HG03108 (cell line): Measurements from ENCODE around the gene LTBP1.
"Not testable (repeated sequence)": the region's sequence is repeated elsewhere in the genome, so short reads cannot be mapped to it uniquely, and the experiment has no call there.

Experiments
- ATAC-seq: cut with Tn5 transposase; IDR thresholded peaks from one replicate; pipeline ENCODE4 v1.9.1; 2021; ENCODE audit warnings: moderate library complexity; ENCODE audit not compliant: unreplicated experiment

LTBP1 gene

DNA sequence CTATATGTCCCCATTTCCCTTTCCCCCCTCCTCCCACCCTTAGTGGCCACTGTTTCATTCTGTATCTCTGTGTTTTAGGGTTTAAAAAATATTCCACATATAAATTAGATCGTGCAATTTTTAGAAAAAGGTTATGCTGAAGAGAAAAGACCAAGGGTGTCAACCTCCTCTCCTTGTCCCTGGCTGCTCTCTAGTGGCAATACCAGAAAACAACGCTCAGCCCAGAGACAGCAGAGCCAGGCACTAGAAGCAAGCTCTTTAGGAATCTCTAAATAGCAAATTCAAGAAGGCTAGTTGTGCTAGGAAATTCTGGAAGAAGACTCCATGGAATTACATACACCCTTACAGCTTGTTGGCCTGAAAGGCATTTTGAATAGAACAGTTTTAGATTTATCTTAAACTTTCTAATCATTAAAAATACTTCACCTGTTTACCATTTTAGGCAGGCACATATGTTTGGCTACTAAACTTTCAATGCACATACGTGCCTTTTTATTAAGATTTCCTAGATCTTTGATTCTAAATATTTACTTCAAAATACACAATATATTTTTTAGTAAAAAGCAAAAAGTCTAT is 494.6 kb downstream of the LTBP1 start:
- no peak for ATAC-seq

DNA sequence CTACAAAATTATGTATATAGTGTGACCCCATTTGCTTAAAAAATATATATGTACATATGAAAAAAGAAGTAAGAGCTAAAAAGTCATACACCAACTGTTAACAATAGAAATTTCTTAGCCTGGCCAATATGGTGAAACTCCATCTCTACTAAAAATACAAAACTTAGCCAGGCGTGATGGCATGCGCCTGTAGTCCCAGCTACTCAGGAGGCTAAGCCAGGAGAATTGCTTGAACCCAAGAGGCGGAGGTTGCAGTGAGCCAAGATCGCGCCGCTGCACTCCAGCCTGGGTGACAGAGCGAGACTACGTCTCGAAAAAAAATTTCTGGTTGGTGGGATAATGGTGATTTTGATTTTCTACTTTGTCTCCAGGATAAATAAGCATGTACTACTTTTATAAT is 495.3 kb downstream of the LTBP1 start:
- ATAC-seq: not testable (repeated sequence)

DNA sequence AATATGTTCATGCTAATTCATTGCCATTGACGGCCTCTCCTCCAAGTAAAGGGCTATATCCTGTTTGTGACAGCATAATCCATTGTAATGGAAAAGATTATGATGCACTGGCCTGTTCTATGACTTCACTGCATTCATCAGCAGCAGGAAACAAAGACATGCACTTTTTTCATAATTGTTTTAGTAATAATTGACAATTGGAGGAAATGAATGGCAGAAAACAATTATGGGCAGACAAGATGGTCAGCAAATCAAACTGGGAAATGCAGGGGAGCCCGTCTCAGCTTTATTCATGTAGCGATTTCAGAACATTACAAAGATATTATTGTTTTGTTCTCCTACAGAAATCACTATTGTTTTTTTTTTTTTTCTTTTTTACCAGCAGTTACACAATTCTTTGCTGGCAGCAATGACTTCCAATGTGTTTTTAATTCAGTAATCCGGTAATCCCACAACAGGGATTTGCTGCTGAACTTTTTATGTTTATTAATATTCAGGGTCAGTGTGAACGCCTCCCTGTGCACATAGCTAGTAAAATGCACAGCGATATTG is 495.9 kb downstream of the LTBP1 start:
- no peak for ATAC-seq

DNA sequence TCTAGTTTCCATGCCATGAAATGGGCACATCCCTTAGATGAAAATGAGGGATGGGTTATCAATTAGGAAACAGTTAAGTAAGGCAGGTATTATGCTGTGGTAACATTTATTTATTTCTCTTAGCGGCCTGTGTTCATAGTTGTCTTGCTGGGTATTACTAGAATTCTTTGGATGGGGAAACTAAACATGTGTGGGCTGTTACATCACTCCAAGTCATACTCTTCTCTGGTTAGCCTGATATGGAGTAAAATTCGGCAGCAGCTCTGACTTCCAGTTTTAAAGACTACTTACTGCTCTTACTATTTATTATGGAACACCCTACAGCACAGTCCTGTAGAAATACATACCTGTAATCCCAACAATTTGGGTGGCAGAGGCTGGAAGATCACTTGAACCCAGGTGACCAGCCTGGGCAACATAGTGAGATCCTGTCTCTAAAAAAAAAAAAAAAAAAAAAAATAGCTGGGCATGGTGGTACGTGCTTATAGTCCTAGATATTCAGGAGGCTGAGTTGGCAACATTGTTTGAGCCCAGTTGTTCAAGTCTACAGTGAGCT is 496.6 kb downstream of the LTBP1 start:
- ATAC-seq: no peak

DNA sequence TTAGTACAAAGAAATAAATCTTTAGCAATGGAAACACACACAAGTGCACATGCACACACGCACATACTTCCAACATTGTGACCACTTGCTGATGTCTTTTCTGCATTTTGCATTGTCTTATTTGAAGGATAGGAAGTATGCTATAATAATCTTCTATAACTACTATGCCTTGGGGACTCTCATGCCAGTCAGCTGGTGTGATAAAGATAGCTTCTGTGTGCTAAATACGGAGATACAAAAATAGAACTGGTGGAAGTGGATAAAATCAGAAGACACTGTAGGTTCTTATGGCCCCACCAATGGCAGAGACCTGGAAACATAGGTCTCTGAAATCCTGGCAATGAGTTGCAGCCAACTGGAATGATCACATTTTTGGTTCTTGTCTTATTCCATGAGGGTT is 498.2 kb downstream of the LTBP1 start:
- no peak for ATAC-seq

DNA sequence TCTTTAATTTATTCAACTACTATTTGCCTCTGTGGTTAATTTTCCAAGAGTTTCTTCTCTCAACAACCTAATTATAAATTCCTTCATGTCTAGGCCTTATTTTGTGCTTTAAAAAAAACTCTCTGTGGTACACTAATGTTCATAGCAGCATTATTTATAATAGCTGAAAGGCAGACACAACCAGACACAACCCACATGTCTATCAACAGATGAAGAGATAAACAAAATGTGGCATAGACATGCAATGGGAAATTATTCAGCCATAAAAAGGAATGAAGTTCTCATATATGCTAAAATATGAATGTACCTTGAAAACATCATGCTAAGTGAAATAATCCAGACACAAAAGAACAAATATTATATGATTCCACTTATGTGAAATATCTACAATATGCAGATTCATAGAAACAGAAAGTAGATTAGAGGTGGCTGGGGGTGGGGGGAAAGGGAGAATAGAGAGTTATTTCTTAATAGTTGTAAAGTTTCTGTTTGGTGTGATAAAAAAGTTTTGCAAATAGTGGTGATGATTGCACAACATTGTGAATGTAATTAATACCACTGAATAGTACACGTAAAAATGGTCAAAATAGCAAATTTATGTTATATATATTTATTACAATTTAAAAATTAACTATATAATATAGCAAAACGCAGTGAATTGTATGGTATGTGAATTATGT is 501.6 kb downstream of the LTBP1 start:
- ATAC-seq: no peak
